Suppressor macrophage treated with lipopolysaccharide for 1 hour (primary cell): Measurements from ENCODE around the gene CLDND2.

ENCODE experiments used
- DNase-seq, 3 donors: peaks; one replicate each; pipeline ENCODE4 v3.0.0-alpha.2; 2020 to 2022

Gene CLDND2

DNA sequence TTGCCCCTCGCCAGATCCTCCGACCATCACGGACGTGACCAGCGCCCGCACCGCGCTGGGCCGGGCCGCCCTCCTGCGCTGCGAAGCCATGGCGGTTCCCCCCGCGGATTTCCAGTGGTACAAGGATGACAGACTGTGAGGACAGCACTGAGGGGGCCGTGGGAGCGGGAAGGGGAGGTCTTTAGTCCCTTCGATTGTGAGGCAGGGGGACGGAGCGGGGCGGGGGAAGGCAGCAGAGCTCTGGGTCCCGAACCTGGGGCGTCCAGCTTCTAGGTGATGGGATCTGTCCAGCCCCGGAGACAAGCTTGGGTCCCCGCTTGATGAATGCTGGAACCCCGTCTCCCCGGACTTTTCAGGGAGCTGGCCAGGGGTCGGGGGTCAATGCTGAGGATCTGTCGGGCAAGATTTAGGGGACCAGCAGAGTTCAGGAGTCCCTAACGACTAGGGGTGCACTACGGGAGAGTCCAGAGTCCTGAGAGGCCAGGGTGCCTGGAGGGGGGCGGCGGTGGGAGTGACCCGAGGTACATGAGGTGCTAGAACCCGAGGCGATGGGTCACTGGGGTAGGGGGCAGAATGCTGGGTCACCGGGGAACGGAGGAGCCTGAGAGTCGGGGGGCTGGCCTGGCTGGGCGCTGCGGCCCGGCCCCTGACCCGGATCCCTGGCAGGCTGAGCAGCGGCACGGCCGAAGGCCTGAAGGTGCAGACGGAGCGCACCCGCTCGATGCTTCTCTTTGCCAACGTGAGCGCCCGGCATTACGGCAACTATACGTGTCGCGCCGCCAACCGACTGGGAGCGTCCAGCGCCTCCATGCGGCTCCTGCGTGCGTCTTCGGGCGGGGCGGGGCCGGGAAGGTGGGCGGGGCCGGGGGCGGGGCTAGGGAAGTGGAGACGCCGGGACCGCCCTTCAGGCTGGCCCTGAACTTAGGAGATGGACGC is 41.5 kb downstream of the CLDND2 start:
- peak; percentile 79 to 93 (median 83) for DNase-seq

DNA sequence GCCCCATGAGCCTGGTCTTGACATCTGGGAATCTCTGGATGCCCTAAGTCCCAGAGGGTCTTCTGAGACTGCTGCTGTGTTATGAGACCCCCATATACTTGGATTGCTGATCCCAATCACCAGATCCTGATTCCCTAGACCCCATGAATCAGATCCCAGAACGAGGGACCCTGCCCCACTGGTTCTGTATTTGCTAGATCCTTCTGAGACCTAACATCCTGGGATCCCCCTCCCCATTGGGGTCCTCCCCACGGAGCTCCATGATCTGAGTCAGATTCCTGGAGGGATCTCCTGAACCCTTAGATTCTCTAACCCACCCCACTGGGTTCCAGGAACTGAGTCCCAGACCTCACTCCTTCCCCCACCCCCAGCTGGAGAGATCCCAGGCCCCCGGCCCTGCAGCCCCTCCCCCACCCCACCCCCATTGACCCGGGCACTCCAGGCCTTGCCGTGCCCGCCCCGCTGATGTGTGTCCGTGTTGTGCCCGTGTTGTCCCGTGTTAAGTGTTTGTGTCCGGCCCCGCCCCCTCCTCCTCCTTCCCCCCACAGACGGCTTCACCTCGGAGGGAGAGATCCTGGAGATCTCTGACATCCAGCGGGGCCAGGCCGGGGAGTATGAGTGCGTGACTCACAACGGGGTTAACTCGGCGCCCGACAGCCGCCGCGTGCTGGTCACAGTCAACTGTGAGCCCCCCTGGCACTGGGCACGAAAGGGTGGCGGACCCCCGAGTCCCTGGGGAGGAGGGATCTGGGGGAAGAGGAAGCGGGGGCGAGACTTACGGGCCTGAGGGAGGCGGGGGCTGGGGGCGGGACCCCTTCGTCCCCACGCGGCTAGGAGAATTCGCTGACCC is 42.4 kb downstream of the CLDND2 start:
- peak in 1 of 3 donors; percentile 31 for DNase-seq

DNA sequence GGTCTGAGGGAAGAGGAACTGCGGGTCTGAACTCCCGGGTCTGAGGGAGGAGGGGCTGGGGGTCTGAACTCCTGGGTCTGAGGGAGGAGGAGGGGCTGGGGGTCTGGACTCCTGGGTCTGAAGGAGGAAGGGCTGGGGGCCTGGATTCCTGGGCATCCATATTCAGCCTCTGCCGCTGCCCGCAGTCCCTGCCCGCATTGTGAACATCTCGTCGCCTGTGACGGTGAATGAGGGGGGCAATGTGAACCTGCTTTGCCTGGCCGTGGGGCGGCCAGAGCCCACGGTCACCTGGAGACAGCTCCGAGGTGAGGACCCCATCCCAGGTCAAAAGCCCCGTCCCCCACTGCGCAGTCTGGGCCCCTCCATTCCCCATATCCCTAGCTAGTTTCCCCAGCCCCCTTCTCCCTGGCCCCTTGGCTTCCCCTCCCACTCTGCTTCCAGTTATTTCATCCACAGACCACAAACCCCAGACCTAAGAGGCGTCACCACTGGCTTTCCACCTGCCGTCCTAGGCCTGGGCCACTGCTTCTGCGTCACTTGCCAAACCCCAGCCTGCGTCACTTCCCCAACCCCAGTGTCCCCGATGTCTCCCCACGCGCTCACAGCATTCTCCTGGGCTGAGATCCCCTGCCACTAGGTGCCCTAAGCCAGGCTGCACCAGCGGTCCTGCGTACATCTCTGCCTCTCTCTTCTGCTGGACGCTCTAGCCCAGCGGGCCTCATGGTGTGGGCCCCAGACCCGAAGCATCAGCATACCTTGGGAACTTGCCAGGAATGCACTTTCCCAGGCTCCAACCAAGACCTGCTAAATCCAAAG is 43.4 kb downstream of the CLDND2 start:
- peak; percentile 30 to 51 (median 50) for DNase-seq

DNA sequence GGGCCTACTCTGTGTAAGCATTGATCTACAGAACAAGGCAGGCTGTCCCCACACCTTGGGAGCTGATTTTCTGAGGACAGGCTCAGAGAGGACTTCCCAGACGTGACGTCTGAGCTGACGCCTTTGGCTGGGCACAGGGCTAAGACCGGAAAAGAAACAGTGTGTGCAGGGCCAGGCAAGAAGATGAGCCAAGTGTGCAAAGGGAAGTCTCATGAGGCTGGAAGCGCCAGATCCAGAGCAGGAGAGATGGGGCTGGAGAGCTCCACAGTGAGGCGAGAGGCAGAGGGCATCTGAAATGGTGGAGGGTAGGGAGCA is 44.7 kb downstream of the CLDND2 start:
- DNase-seq, result no peak

DNA sequence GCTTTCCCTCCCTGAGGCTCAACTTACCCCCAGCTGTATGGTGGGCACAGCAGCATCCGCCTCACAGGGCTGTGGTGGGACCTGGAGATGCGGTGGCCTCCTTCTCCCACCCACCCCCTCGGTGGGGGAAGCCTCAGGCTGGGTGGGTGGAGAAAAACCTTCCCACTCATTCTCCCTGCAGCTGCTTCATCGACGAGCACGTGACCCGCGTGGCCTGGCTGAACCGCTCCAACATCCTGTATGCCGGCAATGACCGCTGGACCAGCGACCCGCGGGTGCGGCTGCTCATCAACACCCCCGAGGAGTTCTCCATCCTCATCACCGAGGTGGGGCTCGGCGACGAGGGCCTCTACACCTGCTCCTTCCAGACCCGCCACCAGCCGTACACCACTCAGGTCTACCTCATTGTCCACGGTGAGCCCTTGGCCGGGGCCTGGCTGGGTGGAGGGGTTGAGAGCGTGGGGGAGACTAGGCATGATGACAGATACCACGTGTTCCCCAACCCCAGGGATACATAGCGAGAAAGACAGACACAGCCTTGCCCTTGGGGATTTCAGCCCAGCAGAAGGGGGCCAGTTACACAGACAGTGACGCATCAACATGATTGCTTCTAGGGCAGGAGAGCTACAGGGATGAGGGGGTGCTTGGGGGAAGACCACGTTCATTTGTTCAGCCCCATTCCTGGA is 45.2 kb downstream of the CLDND2 start:
- no peak for DNase-seq

DNA sequence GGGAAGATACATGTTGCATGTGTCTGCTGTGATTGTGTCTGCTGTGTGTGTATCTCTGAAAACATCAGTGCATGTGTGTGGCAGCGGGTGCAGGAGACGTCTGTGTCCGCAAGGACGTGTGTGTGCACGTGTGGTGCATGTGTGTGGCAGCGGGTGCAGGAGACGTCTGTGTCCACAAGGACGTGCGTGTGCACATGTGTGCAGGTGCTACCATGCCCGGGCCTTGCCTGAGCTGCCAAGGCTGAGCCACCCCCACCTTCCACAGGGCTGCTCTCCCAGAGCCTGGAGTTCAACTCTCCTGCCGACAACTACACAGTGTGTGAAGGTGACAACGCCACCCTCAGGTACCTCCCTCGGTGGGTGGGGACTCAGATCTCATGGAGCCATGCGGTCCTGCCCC is 47.0 kb downstream of the CLDND2 start:
- no peak for DNase-seq

DNA sequence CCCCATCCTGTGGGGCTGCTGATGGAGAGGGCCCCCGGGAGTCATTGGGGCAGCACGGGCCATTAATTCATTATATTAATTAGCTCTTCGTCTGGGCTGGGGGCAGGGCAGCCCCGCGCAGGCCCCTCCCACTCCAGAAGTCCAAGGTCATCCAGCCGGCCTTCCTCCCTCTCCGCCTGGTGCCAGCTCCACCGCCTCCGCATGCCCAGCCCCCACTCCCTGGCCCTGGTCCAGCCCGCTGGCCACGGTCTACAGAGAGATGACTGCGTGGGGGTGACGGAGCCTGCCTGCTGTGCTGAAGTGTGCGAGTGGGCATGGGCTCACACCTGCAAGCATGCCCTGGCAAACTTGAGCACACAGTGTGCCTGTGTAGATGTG is 48.5 kb downstream of the CLDND2 start:
- DNase-seq, result no peak

DNA sequence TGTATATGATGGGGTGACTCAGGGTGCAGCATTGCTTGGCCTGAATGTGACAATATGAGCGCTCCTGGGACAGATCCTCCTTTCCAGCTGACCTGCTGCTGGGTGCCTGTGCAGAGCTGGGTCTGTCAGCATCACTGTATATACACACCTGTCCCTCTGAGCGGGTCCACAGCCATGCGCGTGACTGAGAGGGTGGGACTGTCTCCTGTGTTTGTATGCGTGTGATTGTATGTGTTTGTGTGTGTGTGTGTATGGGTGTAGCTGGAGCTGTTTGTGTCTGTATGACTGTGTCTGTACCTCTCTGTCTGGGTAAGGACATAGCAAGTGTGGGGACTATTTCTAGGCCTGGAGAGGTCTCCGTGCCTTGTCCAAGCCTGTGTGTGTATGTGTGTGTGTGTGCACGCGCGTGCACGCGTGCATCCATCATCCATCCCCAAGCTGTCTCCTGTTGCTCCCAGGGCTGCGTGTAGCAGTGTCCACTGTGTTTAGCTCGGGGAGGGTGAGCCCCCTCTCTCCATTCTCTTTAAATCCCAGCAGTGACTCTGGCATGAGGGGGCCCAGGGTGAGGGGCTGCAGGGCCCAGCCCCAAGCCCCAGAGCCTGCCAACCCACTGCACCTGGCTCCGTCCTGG is 49.0 kb downstream of the CLDND2 start:
- no peak for DNase-seq

DNA sequence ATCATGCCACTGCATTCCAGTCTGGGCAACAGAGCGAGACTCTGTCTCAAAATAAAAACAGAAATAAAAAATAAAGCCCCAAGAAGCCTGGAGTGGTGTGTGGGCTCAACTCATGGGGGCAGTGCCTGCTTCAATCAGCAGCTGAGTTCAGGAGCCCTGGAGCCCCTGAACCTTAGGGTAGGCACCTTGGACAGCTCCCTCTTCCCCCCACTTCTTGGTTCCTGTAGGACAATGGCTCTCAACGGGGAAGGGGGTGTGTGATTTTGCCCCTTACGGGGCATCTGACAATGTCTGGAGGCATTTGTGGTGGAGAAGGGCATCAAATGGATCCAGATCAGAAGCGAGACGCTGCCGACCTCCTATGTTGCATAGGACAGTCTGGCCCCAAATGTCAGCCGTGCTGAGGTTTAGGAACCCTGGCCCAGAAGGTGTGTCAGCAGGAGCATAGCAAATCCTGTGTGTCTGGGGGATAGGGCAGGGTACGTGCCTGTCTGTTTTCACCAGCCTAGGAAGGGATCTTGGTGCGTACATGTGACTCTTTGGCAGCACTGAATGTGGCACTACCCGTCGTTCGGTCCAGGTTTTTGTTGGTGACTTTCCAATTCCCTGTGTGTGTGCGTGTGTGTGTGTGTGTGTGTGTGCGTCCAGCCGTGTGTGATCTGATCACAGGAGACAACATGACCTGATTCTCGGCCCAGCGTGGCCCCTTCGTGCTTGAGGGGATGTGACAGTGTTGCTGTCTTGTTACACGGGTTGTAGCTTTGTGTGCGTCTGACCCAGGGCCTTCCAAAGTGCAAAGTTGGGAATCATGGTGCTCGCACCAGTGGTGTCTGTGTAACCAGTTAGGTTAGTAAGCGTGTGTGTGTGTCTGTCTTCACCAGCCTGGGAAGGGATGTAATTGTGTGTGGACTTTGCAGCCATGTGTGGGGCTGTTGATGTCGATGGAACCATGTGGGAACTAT is 49.8 kb downstream of the CLDND2 start:
- no peak for DNase-seq

DNA sequence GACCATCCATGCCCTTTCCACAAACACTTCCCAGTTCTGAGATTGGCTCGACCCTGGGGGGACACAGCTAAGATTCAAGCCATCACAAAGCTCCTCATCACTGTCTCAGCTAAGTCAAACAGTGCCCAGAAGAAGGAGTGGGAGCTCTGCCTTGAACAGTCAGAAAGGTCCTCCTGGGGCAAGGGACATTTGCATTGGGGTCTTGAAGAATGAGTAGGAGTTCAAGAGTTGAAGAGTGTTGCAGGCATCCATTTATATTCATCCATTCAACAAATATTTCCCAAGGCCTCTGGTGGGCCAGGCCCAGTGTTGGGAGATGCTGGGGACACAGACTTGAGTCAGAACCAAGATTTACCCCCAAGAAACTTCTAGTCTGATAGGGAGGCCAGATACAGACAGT is 50.8 kb downstream of the CLDND2 start:
- DNase-seq, result no peak

DNA sequence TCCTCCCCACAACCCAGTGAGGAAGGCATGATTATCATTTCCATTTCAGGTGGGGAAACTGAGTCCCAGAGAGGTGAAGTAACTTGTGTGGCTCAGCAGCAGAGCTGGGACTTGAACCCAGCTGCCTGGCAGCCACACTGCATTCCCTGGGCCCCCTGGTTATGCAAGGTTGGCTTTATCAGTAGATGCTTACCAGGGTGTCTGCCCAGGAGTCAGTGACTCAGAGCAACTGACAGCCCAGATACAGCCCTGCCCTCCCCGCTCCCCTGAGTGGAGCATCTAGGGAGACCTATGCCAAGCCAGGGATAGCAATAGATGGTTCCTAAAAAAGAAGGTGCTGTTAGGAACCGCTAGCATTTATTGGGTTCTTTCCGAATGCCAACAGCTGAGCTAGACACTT is 51.4 kb downstream of the CLDND2 start:
- no peak for DNase-seq
